Measurements from ENCODE around the gene SHANK2.
"Not testable (repeated sequence)": the region's sequence is repeated elsewhere in the genome, so short reads cannot be mapped to it uniquely, and the experiment has no call there.

SHANK2 gene

GRCh38 chr11:71242391-71242790, 10.0 kb downstream of the SHANK2 start:
- DNase-seq, result peak; percentile 50

- DNase-seq, result no peak
Measured at GRCh38 chr11:71241721-71242259, 10.6 kb downstream of the SHANK2 start.

- DNase-seq, result no peak
Measured at GRCh38 chr11:71240865-71241691, 11.3 kb downstream of the SHANK2 start.

DNA sequence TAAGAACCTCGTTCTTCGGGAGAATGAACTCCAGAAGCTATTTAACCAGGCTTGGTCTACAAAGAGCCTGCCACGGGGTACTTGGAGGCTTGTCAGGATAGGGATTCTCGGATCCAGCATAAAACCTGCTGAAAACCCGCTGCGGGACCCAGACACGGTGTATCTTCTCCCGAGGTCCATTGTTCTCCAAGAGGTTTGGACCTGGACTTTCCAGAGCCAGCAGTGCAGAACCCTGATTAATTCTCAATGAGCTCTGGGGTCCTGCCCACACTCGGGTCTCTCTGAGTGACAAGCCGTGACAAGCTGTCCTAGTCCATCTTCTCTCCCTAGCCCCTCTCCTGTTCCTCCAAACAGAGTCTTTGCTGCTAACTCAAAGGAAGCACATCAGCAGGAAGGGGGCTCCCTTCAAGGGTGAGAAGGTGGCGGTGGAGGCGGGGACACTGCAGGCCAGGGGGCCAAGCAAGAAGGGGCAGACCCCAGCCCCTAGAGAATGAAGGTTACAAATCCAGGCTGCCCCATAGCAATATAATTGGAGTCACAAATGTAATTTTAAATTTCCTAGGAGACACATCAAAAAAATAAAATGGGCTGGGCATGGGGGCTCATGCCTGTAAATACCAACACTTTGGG, 12.2 kb downstream of the SHANK2 start:
- no peak for DNase-seq

DNA sequence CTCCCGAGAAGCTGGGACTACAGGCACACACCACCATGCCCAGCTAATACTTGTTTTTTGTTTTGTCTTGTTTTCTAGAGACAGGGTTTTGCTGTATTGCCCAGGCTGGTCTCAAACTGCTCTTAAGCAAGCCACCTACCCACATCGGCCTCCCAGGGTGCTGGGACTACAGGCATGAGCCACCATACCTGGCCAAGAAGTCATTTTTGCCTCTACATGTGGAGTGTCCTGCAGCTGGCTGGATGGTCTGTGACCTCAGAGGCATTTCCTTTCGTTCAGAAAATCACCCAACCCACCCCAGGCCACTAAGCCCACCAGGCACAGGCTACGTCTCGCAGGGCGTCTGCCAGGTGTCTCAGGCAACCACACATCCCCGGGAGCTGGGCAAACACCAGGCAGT, 12.8 kb downstream of the SHANK2 start:
- DNase-seq, result no peak

DNA sequence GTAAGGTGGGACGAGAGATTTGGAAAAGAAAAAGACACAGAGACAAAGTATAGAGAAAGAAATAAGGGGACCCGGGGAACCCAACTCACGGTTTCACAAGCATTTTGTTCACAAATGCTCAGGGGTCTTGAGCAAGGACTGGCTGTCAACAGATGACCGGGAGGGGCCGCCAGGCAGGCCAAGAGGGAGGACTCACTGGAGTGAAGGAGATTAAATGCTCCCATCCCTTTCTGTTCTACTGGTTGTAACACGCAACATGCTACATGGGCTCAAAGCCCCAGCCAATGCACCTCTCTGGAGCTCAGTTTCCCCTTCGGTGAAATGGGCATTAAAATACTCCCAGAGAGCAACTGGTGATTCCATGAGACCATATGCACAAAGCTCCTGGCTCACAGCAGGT, 13.4 kb downstream of the SHANK2 start:
- no peak for DNase-seq

DNA sequence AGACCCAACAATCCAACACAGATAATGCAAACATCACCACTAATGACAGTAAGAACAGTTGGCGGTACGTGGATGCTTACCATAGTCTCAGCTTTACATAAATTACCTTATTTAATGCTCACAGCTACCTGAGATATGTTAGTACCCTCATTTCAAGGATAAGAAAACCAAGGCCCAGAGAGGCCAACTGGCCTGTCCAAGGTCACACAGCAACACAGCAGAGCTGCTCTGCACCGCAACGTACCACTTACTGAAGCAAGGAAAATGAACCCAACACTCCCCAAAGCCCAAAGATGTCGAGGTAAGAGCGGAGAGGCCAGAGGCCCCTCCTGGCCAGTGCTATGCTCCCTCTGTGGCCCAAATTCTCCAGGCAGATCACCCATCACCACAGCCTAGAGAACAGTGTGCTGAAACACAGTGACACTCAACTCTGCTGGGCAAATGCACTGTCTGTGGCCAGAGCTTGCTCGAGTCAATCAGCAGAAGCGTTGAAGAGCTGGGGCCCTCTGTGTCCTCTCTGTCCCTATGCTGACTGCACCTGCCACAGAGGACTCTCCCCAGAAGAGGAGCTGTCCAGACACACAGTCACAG, 14.0 kb downstream of the SHANK2 start:
- DNase-seq, result no peak

GRCh38 chr11:71237853-71238252, 14.5 kb downstream of the SHANK2 start:
- DNase-seq, result no peak

DNA sequence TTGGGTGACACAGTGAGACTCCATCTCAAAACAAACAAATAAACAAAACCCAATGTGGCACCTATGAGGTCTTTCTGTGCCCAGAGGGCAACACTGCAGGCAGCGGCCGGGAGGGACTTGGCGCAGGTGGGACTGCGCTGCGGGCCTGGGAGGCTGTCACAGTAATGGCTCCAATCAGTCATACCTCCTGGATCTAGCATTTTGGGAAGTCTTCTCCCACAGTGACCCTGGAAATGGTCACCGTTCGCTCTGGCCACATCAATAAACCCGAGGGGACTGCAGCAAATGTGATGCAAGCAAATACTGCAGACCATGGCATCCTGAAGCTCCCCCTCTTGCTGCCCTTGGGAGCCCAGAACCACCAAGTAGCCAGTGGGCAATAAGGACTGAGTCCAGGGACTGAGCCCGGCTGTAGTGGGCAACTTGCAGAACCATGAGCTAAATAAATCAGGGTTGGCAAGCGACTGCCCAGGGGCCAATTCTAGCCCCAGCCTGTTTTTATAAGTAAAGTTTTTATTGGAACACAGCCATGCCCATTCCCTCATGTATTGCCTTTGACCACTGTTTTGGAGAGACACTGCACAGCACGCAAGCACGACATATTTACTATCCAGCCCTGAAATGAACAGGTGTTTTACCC, 15.4 kb downstream of the SHANK2 start:
- no peak for DNase-seq

- no peak for DNase-seq
Measured at GRCh38 chr11:71235719-71236118, 16.7 kb downstream of the SHANK2 start.

DNA sequence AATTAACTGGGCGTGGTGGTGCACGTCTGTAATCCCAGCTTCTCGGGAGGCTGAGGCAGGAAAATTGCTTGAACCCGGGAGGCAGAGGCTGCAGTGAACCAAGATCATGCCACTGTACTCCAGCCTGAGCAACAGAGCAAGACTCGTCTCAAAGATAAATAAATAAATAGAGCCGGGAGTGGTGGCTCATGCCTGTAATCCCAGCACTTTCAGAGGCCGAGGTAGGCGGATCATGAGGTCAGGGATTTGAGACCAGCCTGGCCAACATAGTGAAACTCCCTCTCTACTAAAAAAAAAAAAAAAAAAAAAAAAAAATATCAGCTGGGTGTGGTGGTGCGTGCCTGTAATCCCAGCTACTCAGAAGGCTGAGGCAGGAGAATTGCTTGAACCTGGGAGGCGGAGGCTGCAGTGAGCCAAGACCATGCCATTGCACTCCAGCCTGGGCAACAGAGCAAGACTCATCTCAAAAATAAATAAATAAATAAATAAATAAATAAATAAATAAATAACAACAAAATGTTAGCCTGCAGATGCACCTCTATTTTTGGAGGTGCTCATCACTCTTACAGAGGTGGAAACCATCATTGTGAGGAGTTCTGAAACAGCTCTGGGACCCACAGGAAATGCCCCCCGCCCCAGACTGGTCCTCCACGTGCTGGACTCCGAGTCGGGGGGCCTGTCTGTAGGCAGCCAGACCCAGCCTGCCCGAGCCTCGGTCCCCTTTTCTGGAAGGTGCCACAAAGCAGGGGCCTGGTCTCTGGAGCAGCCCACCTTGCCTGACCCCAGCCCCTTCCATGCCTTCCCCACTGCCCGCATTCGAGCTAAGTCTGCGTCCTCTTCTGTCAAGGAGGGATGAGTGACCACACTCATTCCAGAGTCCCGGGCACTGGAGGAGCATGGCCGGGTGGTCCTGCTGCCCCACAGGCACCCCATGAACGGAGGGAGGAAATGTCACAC, 18.2 kb downstream of the SHANK2 start:
- DNase-seq, result not testable (repeated sequence)

DNA sequence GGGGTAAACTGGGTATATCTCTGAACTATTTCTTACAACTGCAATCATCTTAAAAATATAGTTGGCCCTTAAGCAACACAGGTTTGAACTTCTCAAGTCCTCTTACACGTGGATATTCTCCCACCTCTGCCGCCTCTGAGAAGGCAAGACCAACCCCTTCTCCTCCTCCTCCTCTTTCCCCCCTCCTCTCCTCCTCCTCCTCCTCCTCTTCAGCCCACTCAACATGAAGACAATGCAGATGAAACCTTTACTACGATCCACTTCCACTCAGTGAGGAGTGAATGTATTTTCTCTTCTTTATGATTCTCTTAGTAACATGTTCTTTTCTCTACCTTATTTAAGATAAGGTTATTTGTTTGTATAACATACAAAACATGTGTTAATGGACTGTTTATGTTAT, 20.0 kb downstream of the SHANK2 start:
- no peak for DNase-seq

DNA sequence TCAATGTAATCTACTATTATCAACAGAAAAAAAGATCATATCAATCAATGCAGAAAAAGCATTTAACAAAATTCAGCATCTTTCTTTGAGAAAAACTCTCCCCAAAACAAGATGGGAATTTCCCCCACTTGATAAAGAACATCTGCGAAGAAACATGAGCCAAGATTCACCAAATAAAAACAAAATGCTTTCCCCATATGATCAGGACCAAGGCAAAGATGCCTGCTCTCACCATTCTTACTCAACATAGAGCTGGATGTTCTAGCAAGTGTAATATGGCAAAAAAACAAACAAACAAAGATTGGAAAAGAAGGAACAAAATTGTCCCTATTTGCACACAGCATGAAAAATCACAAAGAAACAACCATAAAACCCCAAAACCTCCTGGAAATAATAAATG, 23.4 kb downstream of the SHANK2 start:
- DNase-seq, result no peak

GRCh38 chr11:71227058-71227659, 25.2 kb downstream of the SHANK2 start:
- no peak for DNase-seq

DNA sequence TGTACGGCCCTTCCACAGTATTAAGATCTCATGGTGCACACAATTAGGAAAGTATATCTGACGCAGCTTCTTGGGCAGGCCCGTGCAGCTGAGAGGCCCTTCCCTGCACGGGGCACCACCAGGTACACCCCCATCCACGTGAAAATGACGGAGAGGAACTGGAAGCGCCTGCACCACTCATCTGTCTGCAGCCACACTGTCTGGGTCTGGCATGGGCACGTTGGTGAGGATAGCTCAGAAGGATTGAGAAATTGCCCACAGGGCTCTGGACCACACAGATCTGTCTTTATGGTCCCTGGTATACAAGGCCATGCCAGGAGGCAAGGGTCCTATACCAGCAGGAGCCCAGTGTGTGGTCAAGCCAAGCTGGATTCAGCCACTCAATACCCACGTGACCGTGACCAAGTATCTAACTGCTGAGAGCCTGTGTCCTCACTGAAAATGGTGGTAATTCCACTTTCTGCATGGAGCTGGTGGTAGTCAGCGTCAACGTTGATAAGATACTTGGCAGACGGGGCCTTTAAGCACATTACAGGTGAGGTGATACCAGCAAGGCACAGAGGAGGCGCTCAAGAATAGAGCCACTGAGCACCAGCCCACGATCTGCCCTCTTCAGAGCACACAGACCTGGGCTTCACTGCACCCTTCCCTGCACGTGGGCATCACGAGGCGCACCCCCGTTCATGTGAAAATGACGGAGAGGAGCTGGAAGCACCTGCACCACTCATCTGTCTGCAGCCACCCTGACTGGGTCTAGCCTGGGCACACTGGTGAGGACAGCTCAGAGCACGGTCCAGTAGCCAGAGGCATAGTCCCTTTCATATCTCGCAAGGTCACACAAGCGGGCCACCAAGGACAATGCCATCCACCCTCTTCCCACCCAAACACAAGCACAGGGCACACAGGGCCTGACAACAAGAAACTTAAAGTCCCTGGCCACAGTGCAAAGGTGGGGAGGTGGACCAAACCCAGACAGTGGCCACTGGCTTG, 28.4 kb downstream of the SHANK2 start:
- DNase-seq, result no peak

- no peak for DNase-seq
Measured at GRCh38 chr11:71223081-71223405, 29.3 kb downstream of the SHANK2 start.

- DNase-seq, result no peak
Measured at GRCh38 chr11:71222318-71223080, 29.9 kb downstream of the SHANK2 start.

GRCh38 chr11:71221821-71222220, 30.6 kb downstream of the SHANK2 start:
- no peak for DNase-seq

GRCh38 chr11:71221201-71221600, 31.2 kb downstream of the SHANK2 start:
- no peak for DNase-seq

All from DMS79 (cell line).